ENCODE results near the gene IL13RA1.
"Not testable (repeated sequence)": the region's sequence is repeated elsewhere in the genome, so short reads cannot be mapped to it uniquely, and the experiment has no call there.

IL13RA1 gene

DNA sequence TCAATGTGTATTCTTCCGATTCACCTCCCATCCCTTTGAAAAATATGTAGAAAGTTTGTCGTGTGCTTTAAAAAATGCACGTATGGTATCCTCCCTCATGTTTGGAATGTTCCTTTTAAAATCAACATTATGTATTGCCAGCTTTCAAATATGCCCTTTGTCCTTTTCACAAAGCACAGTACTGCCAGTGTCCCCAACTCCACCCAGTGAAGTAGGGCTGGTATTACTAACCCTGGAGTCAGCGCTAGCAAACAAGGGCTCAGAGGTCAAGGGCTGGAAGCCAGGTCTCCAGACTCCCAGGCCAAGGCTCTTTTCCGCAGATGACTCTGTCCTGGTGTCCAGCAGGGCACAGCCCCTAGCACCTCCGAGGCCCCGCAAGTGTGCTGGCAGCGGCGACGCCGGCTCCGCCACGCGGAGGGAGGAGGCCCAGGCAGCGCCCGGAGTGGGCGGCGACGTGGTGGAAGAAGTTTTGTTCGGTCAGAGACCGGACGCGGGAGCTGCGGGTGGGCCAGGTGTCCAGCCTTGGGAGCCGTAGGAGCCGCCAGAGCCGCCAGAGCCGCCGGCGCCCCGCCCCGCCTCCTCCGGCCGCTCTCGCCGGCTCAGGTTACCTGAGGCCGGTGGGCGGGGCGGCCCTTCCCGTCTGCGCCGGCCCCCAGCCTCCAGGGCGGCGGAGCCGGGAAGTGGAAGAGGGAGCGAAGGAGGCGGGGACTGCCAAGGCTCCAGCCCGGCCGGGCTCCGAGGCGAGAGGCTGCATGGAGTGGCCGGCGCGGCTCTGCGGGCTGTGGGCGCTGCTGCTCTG is at the start of gene IL13RA1:
TSS of gene IL13RA1 (plus strand) at position 720 of the 799 bp plus-strand sequence. CDS start at position 753, 33 bp downstream.
- DNase-seq (ENCODE audit: low read depth, low spot score) = peak; percentile 93

DNA sequence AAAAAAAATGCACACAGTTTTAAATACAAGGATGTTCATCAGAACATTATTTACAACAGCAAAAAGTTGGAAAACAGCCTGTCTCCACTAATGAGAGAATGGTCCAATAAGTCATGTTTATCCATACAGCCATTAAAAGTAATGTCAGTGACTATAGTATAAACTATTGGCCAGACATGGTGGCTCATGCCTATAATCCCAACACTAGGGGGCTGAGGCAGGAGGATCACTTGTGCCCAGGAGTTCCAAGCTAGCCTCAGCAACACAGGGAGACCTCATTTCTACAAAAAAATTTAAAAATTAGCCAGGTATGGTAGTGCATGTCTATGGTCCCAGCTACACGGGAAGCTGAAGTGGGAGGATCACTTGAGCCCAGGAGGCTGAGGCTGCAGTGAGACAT is 48.1 kb upstream of the IL13RA1 start:
- no peak for DNase-seq (ENCODE audit: low read depth, low spot score)

DNA sequence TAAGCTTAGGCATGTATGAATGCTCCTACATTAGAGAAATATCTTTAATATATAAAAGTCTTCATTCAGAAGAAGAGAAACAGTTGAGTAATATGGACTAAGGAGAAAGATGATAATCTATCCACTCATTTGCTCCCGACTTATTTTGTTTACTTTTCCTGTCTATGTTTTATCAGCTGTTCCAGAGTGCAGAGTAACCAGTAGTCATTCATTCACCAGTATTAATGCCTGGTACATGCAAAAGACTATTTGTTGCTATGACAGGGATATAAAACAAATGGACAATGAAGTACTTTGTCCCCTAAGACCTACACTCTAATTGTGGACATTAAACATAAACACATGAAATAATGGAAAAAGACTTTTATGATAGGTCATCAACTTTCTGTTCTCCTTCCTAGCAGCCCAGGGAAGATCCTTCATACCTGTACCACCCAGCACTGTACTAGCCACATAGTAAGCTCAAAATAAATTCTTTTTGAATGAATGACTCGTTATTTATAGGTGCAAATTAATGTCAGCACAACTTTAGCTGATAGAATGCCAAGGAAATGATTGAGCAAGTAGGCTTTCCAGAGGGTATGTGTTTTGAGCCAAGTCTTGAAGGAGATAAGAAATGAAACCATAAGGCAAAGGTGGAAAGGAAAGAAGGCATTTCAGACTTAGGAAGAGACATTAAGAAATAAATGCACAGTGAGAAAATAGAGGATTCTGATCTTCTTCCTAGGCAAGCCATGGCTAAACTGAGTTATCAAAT is 45.0 kb upstream of the IL13RA1 start:
- DNase-seq (ENCODE audit: low read depth, low spot score) = no peak

- no peak for DNase-seq (ENCODE audit: low read depth, low spot score)
Measured at GRCh38 chrX:118685393-118685792, 42.0 kb upstream of the IL13RA1 start.

DNA sequence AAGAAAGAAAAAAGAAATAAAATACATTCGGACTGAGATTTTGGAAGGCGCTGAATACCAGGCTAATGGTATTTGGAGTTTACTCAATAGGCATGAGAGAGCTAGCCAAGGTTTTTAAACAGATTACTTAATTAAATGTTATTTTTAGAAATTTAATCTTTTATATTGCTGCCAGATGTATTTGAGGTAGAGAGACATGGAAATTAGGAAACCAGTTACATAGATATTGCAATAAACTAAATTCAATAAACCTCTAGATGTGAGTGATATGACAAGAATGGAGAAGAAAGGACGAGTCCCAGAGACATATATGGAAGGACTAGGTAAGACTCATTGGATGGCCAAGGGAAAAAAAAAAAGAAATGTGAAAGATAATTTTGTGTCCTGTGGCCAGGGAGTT is 38.5 kb upstream of the IL13RA1 start:
- DNase-seq (ENCODE audit: low read depth, low spot score) = no peak

GRCh38 chrX:118693843-118694242 is 33.6 kb upstream of the IL13RA1 start:
- no peak for DNase-seq (ENCODE audit: low read depth, low spot score)

- no peak for DNase-seq (ENCODE audit: low read depth, low spot score)
Measured at GRCh38 chrX:118694638-118695037, 32.8 kb upstream of the IL13RA1 start.

DNA sequence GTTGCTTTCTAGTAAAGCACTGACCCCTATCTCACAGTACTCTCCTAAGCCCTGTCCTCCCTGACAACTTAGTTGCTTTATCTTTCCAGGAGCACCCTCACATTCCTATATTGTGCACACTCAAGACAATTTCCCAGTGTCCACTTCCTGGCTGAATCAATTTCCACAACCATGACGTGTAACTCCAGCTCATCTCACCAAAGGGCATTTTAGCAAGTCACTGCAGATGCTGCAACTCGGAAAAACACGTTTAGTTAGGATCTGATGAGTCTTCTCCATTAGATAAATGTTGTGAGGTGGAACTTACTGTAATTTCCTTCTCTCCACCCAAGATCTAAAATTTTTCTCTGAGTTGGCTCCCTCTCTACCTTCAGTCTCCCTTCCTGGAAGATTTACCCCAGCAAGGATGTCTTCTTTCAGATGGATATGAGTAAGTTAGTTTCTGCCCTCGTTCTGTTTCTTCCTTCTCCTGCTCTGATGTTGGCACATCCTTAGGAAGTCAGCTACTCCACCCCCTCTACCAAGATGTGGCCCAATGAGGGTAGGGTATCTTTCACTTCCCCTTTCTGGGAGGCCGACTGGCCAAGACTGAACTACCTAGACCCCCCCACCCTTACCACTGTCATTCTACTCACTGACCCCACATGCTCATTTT is 28.8 kb upstream of the IL13RA1 start:
- no peak for DNase-seq (ENCODE audit: low read depth, low spot score)

GRCh38 chrX:118702741-118703140 is 24.7 kb upstream of the IL13RA1 start:
- no peak for DNase-seq (ENCODE audit: low read depth, low spot score)

GRCh38 chrX:118706681-118707080 is 20.7 kb upstream of the IL13RA1 start:
- no peak for DNase-seq (ENCODE audit: low read depth, low spot score)

DNA sequence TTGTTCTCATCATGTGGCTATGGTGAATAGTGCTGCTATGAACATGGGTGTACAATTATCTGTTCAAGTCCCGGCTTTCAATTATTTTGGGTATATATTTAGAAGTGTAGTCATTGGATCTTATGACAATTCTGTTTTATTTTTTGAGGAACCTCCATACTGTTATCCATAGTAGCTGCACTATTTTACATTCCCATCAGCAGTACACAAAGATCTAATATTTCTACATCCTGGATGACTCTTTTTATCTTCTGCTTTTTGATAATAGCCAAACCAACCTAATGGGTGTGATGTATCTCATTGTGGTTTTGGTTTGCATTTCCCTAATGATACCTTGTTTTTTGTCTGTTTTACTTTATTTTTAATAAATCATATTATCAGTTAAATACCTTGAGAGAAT is 12.9 kb upstream of the IL13RA1 start:
- no peak for DNase-seq (ENCODE audit: low read depth, low spot score)

DNA sequence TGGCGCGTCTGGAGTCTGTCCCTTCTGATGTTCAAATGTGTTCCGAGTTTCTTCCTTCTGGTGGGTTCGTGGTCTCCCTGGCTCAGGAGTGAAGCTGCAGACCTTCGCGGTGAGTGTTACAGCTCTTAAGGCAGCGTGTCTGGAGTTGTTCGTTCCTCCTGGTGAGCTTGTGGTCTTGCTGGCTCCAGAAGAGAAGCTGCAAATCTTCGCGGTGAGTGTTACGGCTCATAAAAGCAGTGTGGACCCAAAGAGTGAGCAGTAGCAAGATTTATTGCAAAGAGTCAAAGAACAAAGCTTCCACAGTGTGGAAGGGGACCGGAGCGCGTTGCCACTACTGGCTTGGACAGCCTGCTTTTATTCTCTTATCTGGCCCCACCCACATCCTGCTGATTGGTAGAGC is 11.5 kb upstream of the IL13RA1 start:
- DNase-seq (ENCODE audit: low read depth, low spot score) = not testable (repeated sequence)

- not testable (repeated sequence) for DNase-seq (ENCODE audit: low read depth, low spot score)
Measured at GRCh38 chrX:118716833-118717232, 10.6 kb upstream of the IL13RA1 start.

- no peak for DNase-seq (ENCODE audit: low read depth, low spot score)
Measured at GRCh38 chrX:118717678-118718391, 9.6 kb upstream of the IL13RA1 start.

DNA sequence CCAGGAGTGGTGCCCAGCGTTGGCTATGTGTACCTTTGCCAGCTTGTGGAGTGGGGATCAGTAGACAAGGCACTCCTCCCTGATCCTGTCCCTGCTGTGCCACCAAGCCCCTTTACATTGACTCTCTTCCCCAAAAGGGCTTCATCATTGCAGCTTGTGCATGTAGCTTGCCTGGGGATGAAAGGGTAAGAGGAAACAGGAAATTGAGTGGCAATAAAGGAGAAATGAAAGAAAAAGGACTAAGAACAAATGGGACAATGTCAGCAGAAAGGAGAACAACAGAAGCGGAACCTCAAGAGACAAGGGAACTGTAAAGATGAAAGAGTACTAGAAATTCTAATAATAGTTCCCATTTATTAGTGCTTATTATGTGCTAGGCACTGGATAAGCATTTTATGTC is 8.7 kb upstream of the IL13RA1 start:
- DNase-seq (ENCODE audit: low read depth, low spot score) = no peak

GRCh38 chrX:118720058-118720707 is 7.2 kb upstream of the IL13RA1 start:
- no peak for DNase-seq (ENCODE audit: low read depth, low spot score)

DNA sequence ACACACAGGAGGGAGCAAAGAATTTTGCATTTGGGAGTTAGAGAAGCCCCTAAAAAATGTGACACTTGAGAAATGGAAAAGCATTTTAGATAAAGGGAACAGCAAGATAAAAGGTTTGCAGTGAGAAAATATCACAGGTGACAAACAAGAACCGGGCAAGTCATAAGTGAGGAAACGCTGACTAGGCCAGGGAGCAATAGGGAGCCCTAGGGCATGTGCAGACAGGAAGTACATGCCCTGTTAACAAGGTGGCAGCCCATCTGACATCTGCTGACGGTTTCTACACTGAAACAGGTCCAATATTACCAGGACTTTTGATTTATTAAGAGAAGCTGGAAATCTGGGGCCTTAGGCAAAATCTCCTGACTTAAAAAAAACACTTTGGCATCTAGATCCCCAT is 4.0 kb upstream of the IL13RA1 start:
- DNase-seq (ENCODE audit: low read depth, low spot score) = no peak

DNA sequence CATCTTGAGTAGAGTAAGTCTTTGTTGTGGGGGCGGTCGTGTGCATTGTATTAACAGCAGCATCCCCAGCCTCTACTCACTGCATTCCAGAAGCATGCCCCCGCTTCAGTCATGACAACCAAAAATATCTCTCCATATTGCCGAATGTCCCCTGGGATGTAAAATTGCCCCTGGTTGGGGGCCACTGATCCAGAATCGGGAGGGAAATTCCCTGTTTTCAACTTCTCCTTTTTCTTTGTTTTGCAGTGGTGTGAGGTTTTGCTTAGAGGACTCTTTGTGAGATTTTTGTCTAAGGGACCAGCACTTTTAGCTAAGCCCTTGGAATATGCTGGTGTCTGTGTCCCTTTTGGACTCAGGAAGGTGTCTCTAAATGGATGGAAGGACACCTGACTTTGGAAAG is 3.0 kb upstream of the IL13RA1 start:
- no peak for DNase-seq (ENCODE audit: low read depth, low spot score)

GRCh38 chrX:118724775-118725174 is 2.6 kb upstream of the IL13RA1 start:
- no peak for DNase-seq (ENCODE audit: low read depth, low spot score)

- no peak for DNase-seq (ENCODE audit: low read depth, low spot score)
Measured at GRCh38 chrX:118726396-118726795, 1.0 kb upstream of the IL13RA1 start.

- peak; percentile 56 for DNase-seq (ENCODE audit: low read depth, low spot score)
Measured at GRCh38 chrX:118727686-118728339, 407 bp downstream of the IL13RA1 start.

Measured in astrocyte of the hippocampus (primary cell).